PC-3 (cell line): ENCODE results near the gene DLGAP1. TPM values are rescaled to one million over a fixed set of nuclear protein-coding genes. Genes with fewer than 3 reads are reported as not detected.

Source experiments
- ATAC-seq: fragments of 200-7000 bp; cut with Tn5 transposase; 2 replicates; pipeline ENCODE4 v1.9.1; 2020; ENCODE audit warnings: mild to moderate bottlenecking, moderate library complexity
- BruUV-seq: library from RNA; stranded (reverse); fragments of 400-500 nt; replicated peaks from 2 replicates; lab custom pipeline; 2021; lab: Mats Ljungman, UMichigan
- CTCF ChIA-PET: fragments of 300-600 bp; sonication (Branson Sonifier 250); formaldehyde crosslinking; loops from one replicate; lab custom pipeline; 2022; ENCODE audit warnings: antibody characterized with exemption; lab: Charles Lee
- POLR2A ChIA-PET: fragments of 300-600 bp; sonication (Branson Sonifier 250); formaldehyde crosslinking; loops from one replicate; lab custom pipeline; 2022; ENCODE audit warnings: antibody characterized with exemption; ENCODE audit not compliant: unreplicated experiment; lab: Charles Lee
- DNase-seq: peaks from one replicate; pipeline ENCODE4 v3.0.0-alpha.2; 2015
- H2AFZ ChIP-seq: fragments of 300-600 bp; sonication (generic); 2 replicates; pipeline ENCODE4 v1.6.0; 2016; ENCODE audit warnings: antibody characterized with exemption, low read length
- H3F3A ChIP-seq: fragments of 300-600 bp; sonication (generic); one replicate; pipeline ENCODE4 v1.6.0; 2017; ENCODE audit warnings: antibody characterized with exemption, low read length, control low read depth, mild to moderate bottlenecking; ENCODE audit not compliant: unreplicated experiment
- H3K27ac ChIP-seq: fragments of 300-600 bp; sonication (generic); 2 replicates; pipeline ENCODE4 v1.5.1; 2016; ENCODE audit warnings: mild to moderate bottlenecking, low read length
- H3K27me3 ChIP-seq: fragments of 300-600 bp; sonication (generic); 2 replicates; pipeline ENCODE4 v1.6.1; 2016; ENCODE audit warnings: low read length, mixed read lengths
- H3K36me3 ChIP-seq: fragments of 300-600 bp; sonication (generic); 2 replicates; pipeline ENCODE4 v1.6.1; 2016; ENCODE audit warnings: low read depth, mixed run types, low read length, mixed read lengths
- H3K4me1 ChIP-seq: fragments of 300-600 bp; sonication (generic); 2 replicates; pipeline ENCODE4 v1.5.1; 2016; ENCODE audit warnings: low read length; ENCODE audit not compliant: insufficient read depth
- H3K4me2 ChIP-seq: fragments of 300-600 bp; sonication (generic); 2 replicates; pipeline ENCODE4 v1.6.0; 2016; ENCODE audit warnings: low read length
- H3K4me3 ChIP-seq: fragments of 300-600 bp; sonication (generic); 2 replicates; pipeline ENCODE4 v1.5.1; 2016; ENCODE audit warnings: mild to moderate bottlenecking, low read length, mixed read lengths
- H3K79me2 ChIP-seq: fragments of 300-600 bp; sonication (generic); 2 replicates; pipeline ENCODE4 v1.6.1; 2017; ENCODE audit warnings: low read length, mixed read lengths
- H3K9ac ChIP-seq: fragments of 300-600 bp; sonication (generic); 2 replicates; pipeline ENCODE4 v1.6.0; 2016; ENCODE audit warnings: mild to moderate bottlenecking, low read length
- H3K9me2 ChIP-seq: fragments of 300-600 bp; sonication (generic); replicated peaks from 2 replicates; pipeline ENCODE4 v1.6.1; 2016; ENCODE audit warnings: mixed run types, low read length, mixed read lengths
- H3K9me3 ChIP-seq: fragments of 300-600 bp; sonication (generic); 2 replicates; pipeline ENCODE4 v1.6.1; 2016; ENCODE audit warnings: low read length, mixed read lengths
- H4K20me1 ChIP-seq: fragments of 300-600 bp; sonication (generic); 2 replicates; pipeline ENCODE4 v1.6.1; 2016; ENCODE audit warnings: low read length, mixed read lengths
- EZH2 ChIP-seq: fragments of 300-600 bp; sonication (generic); IDR thresholded peaks from one replicate; pipeline ENCODE4 v1.6.1; 2017; ENCODE audit warnings: antibody characterized with exemption, mild to moderate bottlenecking, low read length; ENCODE audit not compliant: unreplicated experiment
- EZH2phosphoT487 ChIP-seq: fragments of 300-600 bp; sonication (generic); IDR thresholded peaks from 2 replicates; pipeline ENCODE4 v1.6.1; 2018; ENCODE audit warnings: mild to moderate bottlenecking, antibody characterized with exemption, low read length, borderline replicate concordance
- intact Hi-C: fragments of 100-400 bp; cut with micrococcal nuclease; formaldehyde crosslinking; loops from 2 replicates; pipeline ENCODE4 v1.9.0; 2023
- total RNA-seq: library from RNA; depleted of rRNA; stranded (reverse); fragments of >200 nt; gene quantifications from 2 replicates; pipeline ENCODE4 v1.2.3, GENCODE V29; 2014
- TF ChIP-seq, protein P1 (sequence below): fragments of 300-600 bp; sonication (generic); conservative IDR thresholded peaks from 2 replicates; pipeline ENCODE4 v1.5.1; 2017; ENCODE audit warnings: antibody characterized with exemption, low read depth, mild to moderate bottlenecking, low read length

Gene DLGAP1
- total RNA-seq, 1 experiment from 2014 or later, result not detected

DNA sequence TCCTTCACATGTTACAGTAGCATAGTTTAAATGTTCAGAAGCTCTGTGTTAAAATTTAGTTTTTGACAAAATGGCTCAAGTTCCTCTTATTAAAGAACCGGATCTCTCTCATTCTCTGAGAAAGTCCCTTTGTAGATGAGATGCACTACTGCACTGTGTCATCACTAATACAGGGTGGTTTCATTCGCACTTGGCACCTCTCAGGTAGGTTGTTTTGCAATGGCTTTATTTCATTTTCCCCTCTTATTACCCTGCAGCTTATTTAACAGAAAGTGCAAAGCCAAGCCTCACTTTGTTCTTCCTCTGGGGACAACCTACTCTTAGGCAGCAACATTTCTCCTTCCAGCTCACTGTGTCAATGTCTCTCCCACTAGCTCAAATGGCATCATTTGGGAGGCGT is 185.1 kb downstream of the DLGAP1 start:
- BruUV-seq, result no TSS peak
- ChIA-PET CTCF (no interaction called here), POLR2A (no interaction called here)
- Histone ChIP-seq H3K27me3 (no peaks in the 10 kb centered on the region), H4K20me1 (no peaks in the 10 kb centered on the region), H2AFZ (no peak overlapping the region), H3K27ac (no peak overlapping the region), H3K79me2 (no peaks in the 10 kb centered on the region), H3K4me1 (no peaks in the 10 kb centered on the region), H3K9ac (no peak overlapping the region), H3K4me3 (no peak overlapping the region), H3K4me2 (no peak overlapping the region), H3K9me2 (no peaks in the 10 kb centered on the region), H3K36me3 (no peaks in the 10 kb centered on the region), H3K9me3 (peaks cover 9% of the 10 kb centered on the region; the same call in 1 of the 2 replicates), H3F3A (no peaks in the 10 kb centered on the region)
- TF ChIP-seq EZH2phosphoT487 (no peak), EZH2 (no peak)
- TF ChIP-seq, protein P1, sequence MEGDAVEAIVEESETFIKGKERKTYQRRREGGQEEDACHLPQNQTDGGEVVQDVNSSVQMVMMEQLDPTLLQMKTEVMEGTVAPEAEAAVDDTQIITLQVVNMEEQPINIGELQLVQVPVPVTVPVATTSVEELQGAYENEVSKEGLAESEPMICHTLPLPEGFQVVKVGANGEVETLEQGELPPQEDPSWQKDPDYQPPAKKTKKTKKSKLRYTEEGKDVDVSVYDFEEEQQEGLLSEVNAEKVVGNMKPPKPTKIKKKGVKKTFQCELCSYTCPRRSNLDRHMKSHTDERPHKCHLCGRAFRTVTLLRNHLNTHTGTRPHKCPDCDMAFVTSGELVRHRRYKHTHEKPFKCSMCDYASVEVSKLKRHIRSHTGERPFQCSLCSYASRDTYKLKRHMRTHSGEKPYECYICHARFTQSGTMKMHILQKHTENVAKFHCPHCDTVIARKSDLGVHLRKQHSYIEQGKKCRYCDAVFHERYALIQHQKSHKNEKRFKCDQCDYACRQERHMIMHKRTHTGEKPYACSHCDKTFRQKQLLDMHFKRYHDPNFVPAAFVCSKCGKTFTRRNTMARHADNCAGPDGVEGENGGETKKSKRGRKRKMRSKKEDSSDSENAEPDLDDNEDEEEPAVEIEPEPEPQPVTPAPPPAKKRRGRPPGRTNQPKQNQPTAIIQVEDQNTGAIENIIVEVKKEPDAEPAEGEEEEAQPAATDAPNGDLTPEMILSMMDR, result no peak
- intact Hi-C loops, result no loop called here
- no peak for DNase-seq
- no peak for ATAC-seq

DNA sequence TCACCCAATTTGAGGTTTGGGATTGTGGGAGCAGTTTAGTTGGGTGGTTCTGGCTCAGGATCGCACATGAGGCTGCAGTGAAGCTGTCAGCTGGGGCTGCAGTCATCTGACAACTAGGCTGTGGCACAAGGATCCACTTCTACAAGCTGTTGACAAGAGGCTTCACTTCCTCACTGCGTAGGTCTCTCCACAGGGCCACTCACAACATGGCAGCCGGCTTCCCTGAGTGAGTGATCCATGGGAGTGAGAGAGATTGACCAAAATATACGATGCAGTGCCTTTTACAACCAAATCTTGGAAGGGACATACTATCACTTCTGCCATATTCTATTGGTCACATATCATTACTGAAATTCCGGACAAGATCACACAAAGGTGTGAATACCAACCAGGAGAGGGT is 187.5 kb downstream of the DLGAP1 start:
- no peak for DNase-seq
- no peak for ATAC-seq
- no peaks in the 10 kb centered on the region for H3K27me3 ChIP-seq
- H3K79me2 ChIP-seq, result no peaks in the 10 kb centered on the region
- no peaks in the 10 kb centered on the region for H3K9me2 ChIP-seq
- H3F3A ChIP-seq, result no peaks in the 10 kb centered on the region
- ChIA-PET POLR2A (no interaction called here), CTCF (no interaction called here)
- intact Hi-C loops, result no loop called here
- no peaks in the 10 kb centered on the region for H3K36me3 ChIP-seq
- H4K20me1 ChIP-seq, result no peaks in the 10 kb centered on the region
- H3K27ac ChIP-seq, result no peak overlapping the region
- TF ChIP-seq, protein P1, result no peak
- no peak for TF ChIP-seq EZH2
- no peak for TF ChIP-seq EZH2phosphoT487
- H3K9ac ChIP-seq, result no peak overlapping the region
- no peak overlapping the region for H3K4me3 ChIP-seq
- H3K4me1 ChIP-seq, result no peaks in the 10 kb centered on the region
- H3K4me2 ChIP-seq, result no peak overlapping the region
- BruUV-seq, result no TSS peak
- H3K9me3 ChIP-seq, result peaks cover 11% of the 10 kb centered on the region; the same call in 1 of the 2 replicates
- H2AFZ ChIP-seq, result no peak overlapping the region

DNA sequence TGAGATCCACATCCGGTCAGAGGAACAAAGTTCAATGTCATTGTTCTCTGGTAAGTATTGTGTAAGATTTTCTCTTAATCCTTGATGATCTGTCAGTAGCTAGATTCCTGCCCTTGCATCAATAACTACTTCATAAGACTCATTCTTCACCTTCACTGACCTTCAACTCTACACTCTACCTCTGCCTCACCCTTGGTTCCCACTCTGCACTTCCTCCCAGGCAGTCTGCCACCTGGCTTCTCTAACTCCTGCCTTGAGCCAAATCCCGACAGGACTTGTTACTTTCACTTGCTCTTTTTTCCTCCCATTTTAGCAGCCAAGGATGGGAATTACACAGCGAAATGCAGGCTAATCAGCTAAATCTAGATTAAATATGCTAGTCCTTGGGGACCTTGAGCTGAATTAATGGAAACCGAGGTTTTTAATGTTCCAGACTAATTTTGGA is 190.7 kb downstream of the DLGAP1 start:
- Histone ChIP-seq H3K4me1 (no peaks in the 10 kb centered on the region), H3K9me3 (peaks cover 5% of the 10 kb centered on the region; the same call in 1 of the 2 replicates), H3K4me2 (no peak overlapping the region), H3K4me3 (no peak overlapping the region), H4K20me1 (no peaks in the 10 kb centered on the region), H2AFZ (no peak overlapping the region), H3K27me3 (no peaks in the 10 kb centered on the region), H3K9ac (no peak overlapping the region), H3K79me2 (no peaks in the 10 kb centered on the region), H3K27ac (no peak overlapping the region), H3K9me2 (no peaks in the 10 kb centered on the region), H3F3A (no peaks in the 10 kb centered on the region), H3K36me3 (no peaks in the 10 kb centered on the region)
- DNase-seq (no peak), ATAC-seq (no peak)
- ChIA-PET CTCF (no interaction called here), POLR2A (no interaction called here)
- TF ChIP-seq EZH2phosphoT487, result no peak
- TF ChIP-seq, protein P1, result no peak
- TF ChIP-seq EZH2, result no peak
- no TSS peak for BruUV-seq
- intact Hi-C loops, result no loop called here
